Measurements from ENCODE around the gene HEPHL1.
"Not testable (repeated sequence)": the region's sequence is repeated elsewhere in the genome, so short reads cannot be mapped to it uniquely, and the experiment has no call there.

Gene HEPHL1

DNA sequence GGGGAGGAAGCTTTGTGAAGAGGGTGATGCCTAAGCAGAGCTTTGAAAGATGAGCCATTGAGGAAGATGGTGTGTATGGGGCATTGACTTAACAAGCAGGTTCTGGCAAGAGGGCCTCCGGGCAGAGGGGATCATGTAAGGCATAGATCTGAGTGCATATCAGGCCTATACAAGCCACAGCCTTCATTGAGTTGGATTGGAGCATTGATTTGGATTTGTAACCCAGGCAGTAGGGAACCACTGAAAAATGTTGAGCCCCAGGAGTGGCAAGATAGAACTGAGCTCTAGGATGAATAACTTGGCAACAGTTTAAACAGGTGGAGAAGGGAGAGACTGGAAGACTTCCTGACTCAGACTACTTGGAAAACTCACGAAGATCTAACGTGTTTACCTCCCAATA, 128.9 kb downstream of the HEPHL1 start:
- DNase-seq (ENCODE audit: low read depth in 2 of 2), result no peak

DNA sequence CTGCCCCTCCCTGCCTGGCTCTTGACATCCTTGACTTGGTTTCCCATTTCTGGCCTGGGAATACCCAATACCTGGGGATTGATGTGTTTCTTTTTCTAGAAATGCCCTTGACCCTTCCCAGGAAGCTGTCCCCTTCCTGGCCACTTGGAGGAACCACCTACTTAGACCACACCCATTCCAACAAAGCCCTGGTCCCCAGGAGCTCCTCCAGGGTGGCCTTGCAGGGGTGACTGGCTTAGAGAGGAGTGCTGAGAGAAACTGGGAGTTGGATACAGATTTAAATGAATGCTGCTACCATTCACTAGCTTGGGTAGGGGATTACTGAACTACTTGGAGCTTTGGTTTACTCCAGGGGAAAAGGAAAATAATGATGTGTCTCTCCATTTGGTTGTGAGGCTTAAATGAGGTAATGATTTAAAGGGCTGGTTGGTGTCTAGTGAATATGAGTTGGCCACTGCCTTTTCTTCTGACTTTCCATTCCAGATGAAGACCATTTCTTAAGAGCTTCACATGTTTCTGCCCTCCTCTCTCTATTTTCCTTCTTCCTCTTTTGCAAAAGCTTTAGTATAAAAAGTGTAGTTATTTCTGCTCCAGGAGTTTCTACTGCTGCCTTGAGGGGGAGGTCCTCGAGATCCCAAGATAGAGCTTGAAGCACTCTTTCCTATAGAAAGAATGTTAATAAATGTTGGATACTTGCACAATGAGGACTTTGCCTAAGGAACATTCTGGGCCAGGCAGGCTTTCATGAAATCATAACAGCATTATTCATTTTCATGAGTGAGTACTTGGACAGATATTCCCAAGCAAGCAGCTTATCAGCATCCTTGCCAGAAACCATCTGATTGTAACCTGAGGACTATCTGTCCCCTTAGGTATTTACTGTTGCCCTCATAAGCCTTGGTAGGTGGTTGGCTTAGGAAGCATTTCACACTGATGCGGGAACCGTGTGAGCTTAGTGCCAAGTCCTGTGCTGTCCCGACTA, 129.8 kb downstream of the HEPHL1 start:
- DNase-seq (ENCODE audit: low read depth in 2 of 2), result no peak

DNA sequence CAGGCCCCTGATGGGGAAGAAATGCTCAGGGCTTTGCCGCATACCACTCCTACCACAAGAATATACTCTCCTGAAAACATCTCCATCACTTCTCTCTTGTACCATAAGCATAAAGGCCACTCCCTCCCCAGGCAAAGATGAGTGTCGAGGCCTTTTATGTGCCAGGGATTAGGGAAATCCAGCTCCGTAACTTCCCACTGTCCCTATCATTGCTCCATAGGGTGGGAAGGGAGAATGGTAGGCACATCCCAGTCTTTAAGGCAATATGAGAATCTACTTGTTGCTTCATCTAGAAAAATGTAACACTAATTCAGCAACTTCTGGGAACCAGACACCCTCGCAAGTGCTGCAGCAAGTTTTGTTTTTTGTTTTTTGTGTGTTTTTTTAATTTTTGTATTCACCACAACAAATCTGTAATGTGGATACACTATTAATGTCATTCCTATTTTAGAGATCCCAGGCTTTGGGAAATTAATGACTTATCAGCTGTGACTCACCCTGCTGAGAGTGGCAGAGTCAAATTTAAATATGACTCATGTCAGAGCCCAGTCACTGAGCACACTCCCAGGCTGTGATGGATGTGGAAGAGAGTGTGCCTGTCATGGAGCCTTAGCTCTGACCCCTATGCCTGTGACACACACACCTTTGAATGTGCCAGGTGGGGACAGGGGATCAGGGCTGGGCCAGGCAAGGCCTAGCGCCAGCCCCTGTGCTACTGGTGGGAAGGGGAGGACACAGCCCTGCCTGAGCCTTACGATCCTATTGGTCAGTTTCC, 130.9 kb downstream of the HEPHL1 start:
- peak in 1 of 2 donors; percentile 27 for DNase-seq (ENCODE audit: low read depth in 2 of 2)

DNA sequence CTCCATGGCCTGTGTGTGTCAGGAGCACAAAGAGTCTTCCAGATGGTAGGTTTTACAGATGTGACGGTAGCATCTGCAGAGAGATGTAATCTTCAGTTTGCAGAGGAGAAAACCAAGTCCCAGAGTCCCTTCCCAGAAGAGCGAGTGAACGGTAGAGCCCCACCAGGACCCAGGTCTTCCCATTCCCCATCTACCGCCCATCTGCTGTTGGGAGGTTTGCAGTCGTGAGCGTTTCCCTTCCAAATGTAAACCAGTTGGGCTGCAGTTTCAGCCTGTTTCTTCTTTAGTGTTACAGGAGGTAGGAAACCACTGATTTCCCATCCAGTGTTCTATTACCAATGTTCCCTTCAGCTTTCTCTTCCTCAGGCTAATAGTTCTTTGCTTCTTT, 131.5 kb downstream of the HEPHL1 start:
- DNase-seq (ENCODE audit: low read depth in 2 of 2), result no peak

DNA sequence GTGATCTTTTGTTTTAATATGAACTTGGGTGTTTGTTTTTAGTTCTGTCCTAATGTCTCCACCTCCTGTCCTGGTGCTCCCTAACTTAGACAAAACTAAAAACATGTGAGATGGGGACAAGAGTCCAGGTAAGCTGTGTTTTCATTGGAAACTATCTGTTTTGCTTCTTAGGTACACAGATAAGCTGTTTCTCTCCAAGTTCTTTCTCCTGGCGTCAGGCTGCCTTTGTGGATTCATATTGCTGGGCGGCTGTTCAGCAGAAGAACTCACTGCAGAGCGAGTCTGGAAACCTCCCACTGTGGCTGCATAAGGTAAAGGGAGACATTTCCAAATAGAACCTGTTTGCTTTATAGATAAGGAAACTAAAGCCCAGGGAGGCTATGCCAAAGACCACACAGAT, 132.2 kb downstream of the HEPHL1 start:
- DNase-seq (ENCODE audit: low read depth in 2 of 2), result no peak

DNA sequence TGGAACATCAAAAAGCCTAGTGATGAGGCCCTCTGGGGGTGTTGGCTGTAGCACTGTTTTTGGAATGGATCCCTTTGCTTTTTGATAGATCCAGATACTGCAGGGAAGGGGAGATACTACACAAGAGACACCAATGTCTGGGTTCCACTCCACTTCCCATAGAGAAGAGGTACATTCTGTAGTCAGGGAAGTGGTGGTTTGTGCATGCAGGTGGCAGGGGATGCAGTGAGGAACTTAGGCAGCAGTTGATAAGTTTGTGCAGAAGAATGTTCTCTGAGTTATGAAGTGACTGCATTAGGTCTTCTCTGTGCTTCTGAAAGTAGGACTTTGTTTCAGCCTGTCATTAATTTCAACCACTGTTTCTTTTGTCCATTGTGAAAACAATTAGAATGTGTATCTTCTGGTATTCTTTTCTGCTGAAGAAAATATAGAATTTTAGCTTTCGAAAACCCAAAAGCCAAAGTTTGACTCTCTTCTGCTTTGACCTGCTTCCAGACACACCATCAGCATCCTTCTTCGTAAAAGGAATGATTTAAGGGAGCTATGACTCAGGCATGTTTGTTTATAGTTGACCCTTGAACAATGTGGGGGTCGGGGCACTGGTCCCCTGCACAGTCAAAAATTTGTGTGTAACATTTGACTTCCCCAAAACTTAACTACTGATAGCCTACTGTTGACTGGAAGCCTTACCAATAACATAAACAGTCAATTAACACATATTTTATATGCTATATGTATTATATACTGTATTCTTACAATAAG, 133.1 kb downstream of the HEPHL1 start:
- no peak for DNase-seq (ENCODE audit: low read depth in 2 of 2)

DNA sequence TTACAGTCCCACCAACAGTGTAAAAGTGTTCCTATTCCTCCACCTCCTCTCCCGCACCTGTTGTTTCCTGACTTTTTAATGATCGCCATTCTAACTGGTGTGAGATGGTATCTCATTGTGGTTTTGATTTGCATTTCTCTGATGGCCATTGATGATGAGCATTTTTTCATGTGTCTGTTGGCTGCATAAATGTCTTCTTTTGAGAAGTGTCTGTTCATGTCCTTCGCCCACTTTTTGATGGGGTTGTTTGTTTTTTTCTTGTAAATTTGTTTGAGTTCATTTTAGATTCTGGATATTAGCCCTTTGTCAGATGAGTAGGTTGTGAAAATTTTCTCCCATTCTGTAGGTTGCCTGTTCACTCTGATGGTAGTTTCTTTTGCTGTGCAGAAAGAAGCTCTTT, 136.2 kb downstream of the HEPHL1 start:
- DNase-seq (ENCODE audit: low read depth in 2 of 2), result not testable (repeated sequence)

All from stimulated activated CD4-positive, alpha-beta T cell treated with anti-CD3 and anti-CD28 coated beads, Interleukin-15, amount 100 ng/mL, for 48 hours (primary cell).